ENCODE data around the gene BEST2. TPM values are rescaled to one million over a fixed set of nuclear protein-coding genes. Genes with fewer than 3 reads are reported as not detected.
A peak's percentile ranks its signal among the peaks of the same experiment; 100 is the strongest.

Gene BEST2
- total RNA-seq, 1 donor from 2014 or later: not detected

DNA sequence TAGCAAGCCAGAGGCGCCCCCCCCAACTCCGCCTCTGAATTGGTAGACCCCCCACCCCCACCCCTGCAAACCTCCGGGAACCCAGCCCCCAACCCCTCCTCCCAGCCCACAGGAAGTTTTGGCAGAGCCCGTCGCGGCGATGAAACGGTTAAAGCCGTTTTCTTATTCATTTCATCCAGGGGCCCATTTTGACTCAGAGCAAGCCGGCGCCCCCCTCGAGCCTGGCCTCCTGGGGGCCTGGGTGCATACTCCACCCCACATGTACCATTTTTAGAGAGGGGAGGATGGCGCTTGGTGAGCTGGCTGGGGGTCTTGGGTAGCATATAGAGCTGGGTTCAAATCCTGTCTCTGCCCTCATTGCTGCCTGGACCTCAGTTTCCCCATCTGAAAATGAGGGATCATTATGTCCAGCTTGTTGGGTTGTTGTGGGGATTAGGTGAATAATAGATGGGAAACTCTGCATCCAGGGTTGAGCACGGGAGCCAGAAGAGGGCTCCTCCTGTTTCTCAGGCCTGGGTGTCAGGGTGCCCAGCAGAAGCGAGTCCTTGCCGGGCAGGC lies 31.8 kb downstream of the BEST2 start:
- Mint-ChIP-seq H3K27me3 (ENCODE audit: low read depth) (no peaks in the 10 kb centered on the region), H3K9me3 (ENCODE audit: low read depth) (no peaks in the 10 kb centered on the region), H3K27ac (ENCODE audit: unreplicated experiment) (no peak overlapping the region), H3K36me3 (ENCODE audit: low read depth) (no peaks in the 10 kb centered on the region), H3K4me1 (ENCODE audit: low read depth) (peaks cover 42% of the 10 kb centered on the region), H3K4me3 (ENCODE audit: unreplicated experiment) (peak overlapping the region; percentile 46)
- TF ChIP-seq, protein P1, sequence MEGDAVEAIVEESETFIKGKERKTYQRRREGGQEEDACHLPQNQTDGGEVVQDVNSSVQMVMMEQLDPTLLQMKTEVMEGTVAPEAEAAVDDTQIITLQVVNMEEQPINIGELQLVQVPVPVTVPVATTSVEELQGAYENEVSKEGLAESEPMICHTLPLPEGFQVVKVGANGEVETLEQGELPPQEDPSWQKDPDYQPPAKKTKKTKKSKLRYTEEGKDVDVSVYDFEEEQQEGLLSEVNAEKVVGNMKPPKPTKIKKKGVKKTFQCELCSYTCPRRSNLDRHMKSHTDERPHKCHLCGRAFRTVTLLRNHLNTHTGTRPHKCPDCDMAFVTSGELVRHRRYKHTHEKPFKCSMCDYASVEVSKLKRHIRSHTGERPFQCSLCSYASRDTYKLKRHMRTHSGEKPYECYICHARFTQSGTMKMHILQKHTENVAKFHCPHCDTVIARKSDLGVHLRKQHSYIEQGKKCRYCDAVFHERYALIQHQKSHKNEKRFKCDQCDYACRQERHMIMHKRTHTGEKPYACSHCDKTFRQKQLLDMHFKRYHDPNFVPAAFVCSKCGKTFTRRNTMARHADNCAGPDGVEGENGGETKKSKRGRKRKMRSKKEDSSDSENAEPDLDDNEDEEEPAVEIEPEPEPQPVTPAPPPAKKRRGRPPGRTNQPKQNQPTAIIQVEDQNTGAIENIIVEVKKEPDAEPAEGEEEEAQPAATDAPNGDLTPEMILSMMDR (IDR thresholded peaks at IDR 0.05): no peak
- no peak for DNase-seq (ENCODE audit: low spot score)

DNA sequence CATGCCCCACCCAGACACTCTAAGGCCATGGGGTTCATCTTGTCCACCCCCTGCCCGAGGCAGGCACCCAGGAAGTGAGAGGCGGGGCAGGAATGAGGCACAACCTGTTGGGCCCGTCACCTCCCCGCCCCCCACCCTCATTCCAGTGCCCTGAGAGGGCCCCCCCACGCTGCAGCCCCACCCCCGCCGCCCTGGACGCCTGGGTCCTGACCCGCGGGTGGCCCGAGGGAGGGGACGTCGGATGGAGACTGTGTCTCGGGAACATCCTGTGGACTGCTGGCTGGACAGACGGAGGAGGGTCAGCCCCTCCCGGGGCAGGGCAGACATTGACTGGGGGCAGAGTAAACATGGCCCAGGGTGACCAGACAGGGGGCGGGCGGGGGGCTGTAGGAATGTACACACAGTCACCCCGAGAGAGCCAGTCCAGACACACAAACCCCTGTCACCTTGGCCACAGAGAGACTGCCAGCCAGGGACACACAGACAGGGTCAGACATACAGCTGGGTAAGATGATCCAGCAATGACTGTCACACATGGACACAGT lies 32.3 kb downstream of the BEST2 start:
- Mint-ChIP-seq H3K36me3 (ENCODE audit: low read depth) (no peaks in the 10 kb centered on the region), H3K27me3 (ENCODE audit: low read depth) (no peaks in the 10 kb centered on the region), H3K4me3 (ENCODE audit: unreplicated experiment) (peak overlapping the region; percentile 45), H3K4me1 (ENCODE audit: low read depth) (peaks cover 42% of the 10 kb centered on the region), H3K27ac (ENCODE audit: unreplicated experiment) (no peak overlapping the region), H3K9me3 (ENCODE audit: low read depth) (no peaks in the 10 kb centered on the region)
- no peak for DNase-seq (ENCODE audit: low spot score)
- TF ChIP-seq, protein P1 (IDR thresholded peaks at IDR 0.05): no peak

DNA sequence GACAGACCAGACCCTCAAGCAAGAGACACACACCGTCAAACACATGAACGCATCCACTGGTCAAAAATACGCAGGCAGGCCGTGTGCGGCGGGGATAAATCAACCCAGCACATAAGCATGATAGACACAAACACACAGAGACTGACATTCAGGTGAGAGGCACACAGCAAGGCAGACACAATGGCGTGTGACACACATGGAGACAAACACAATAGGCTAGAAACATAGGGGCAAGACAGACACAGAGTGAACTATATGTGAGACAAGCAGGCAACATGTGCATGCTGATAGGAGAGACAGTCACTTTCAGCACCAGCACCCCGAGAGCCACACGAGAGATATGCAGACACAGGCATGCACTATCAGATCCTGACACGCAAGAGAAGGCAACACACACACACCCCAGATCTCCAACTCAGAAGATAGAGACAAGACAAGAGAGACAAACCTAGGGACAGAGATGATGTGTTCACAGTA lies 32.8 kb downstream of the BEST2 start:
- H3K36me3 Mint-ChIP-seq (ENCODE audit: low read depth): no peaks in the 10 kb centered on the region
- TF ChIP-seq, protein P1 (IDR thresholded peaks at IDR 0.05): no peak
- H3K27ac Mint-ChIP-seq (ENCODE audit: unreplicated experiment): no peak overlapping the region
- H3K27me3 Mint-ChIP-seq (ENCODE audit: low read depth): no peaks in the 10 kb centered on the region
- H3K4me1 Mint-ChIP-seq (ENCODE audit: low read depth): peaks cover 42% of the 10 kb centered on the region
- DNase-seq (ENCODE audit: low spot score): no peak
- H3K4me3 Mint-ChIP-seq (ENCODE audit: unreplicated experiment): no peak overlapping the region
- no peaks in the 10 kb centered on the region for H3K9me3 Mint-ChIP-seq (ENCODE audit: low read depth)

DNA sequence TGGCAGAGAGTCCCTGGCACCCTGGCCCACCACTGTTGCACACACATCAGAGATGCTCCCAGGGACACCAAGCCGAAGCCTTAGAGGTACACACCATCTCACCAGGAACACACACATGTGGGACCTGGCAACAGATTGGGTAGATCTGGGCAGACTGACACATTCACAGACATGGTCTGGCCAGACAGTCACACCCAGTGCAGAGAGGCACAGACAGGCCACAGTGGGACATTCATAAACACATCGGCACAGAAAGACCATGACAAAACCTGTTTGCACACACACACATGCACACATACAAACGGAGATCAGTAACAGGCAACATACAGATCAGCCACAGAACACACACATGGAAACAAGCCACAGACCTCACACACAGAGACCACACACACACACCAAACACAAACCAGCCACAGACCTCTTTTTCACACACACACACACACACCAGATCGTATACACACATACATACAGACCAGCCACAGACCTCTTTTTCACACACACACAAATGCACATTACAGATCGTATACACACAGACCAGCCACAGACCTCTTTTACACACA lies 33.4 kb downstream of the BEST2 start:
- H3K27me3 Mint-ChIP-seq (ENCODE audit: low read depth): no peaks in the 10 kb centered on the region
- H3K27ac Mint-ChIP-seq (ENCODE audit: unreplicated experiment): no peak overlapping the region
- no peaks in the 10 kb centered on the region for H3K36me3 Mint-ChIP-seq (ENCODE audit: low read depth)
- H3K4me3 Mint-ChIP-seq (ENCODE audit: unreplicated experiment): no peak overlapping the region
- TF ChIP-seq, protein P1 (IDR thresholded peaks at IDR 0.05): no peak
- H3K9me3 Mint-ChIP-seq (ENCODE audit: low read depth): no peaks in the 10 kb centered on the region
- DNase-seq (ENCODE audit: low spot score): no peak
- H3K4me1 Mint-ChIP-seq (ENCODE audit: low read depth): peaks cover 37% of the 10 kb centered on the region

DNA sequence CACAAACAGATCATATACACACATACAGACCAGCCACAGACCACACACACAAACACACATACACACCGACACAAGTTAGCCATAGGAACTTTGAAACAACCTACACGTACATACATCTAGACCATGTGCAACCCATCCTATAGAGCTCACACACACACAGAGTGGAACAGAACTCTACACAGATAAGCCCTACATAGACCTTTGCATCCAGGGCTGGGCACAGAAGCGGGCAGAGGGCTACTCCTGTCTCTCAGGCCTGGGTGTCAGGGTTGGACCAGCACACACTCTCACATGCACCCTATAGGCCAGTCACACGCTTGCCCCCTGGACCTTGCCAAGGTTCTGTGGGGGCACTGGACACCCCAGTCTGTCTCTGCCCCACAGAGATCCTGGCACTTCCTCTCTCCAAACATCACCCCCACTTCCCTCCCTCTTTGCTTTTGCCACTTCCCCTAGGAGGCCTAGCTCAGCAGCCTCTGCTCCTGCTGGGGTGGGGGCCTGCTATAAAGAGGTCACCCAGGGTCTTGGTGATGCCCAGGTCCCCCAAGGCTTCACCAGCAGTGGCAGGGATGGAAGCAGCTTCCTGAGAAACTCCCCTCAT lies 33.9 kb downstream of the BEST2 start:
- DNase-seq (ENCODE audit: low spot score): no peak
- H3K27me3 Mint-ChIP-seq (ENCODE audit: low read depth): no peaks in the 10 kb centered on the region
- H3K4me1 Mint-ChIP-seq (ENCODE audit: low read depth): peaks cover 38% of the 10 kb centered on the region
- no peaks in the 10 kb centered on the region for H3K36me3 Mint-ChIP-seq (ENCODE audit: low read depth)
- H3K27ac Mint-ChIP-seq (ENCODE audit: unreplicated experiment): no peak overlapping the region
- TF ChIP-seq, protein P1 (IDR thresholded peaks at IDR 0.05): no peak
- no peak overlapping the region for H3K4me3 Mint-ChIP-seq (ENCODE audit: unreplicated experiment)
- no peaks in the 10 kb centered on the region for H3K9me3 Mint-ChIP-seq (ENCODE audit: low read depth)

All from chondrocyte (in vitro differentiated cells).